ENCODE results near the gene TEKT3. TPM values are rescaled to one million over a fixed set of nuclear protein-coding genes. Genes with fewer than 3 reads are reported as not detected.
A peak's percentile ranks its signal among the peaks of the same experiment; 100 is the strongest.

TEKT3 gene
- total and polyA plus RNA-seq, 4 donors: 1.9 to 3.0 (median 2.5) TPM; not detected in 1

DNA sequence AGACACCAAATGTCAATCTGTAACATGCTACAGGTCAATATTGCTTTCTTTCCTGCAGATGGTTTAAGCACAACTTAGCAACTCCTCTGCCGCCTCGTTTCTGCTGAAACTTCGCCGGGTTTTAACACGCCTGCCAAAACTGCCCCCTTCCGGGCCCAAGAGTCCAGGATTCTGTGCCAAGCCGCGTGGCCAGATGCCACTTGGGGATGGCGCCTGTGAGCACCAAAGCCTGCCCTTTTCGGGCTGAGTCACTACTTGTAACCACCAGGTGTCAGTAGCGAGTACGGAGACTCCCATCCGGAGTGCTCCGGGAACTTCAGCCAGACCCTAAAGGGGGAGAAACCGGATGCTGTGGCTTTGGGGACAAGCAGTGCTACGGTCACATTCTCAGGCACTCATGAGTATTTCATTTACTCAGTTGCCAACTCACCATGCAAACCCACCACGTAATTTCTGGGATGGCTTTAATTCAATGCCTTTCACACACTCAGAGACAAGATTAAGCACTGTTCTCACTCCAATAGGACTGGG lies 84.1 kb downstream of the TEKT3 start:
- Histone ChIP-seq H3K27me3 (ENCODE audit: control insufficient read depth in 1 of 2, insufficient read depth in 2 of 2, low read length in 1 of 2) (no peaks in the 10 kb centered on the region), H3K4me1 (ENCODE audit: control insufficient read depth in 1 of 2, insufficient read depth in 2 of 2, low read length in 2 of 2) (peaks cover 0 to under 1% of the 10 kb centered on the region in 2 donors), H3K27ac (ENCODE audit: low read depth in 1 of 2, low read length in 2 of 2) (peak overlapping the region in 1 of 2 donors; percentile 39), H3K36me3 (ENCODE audit: control insufficient read depth in 1 of 2, insufficient read depth in 2 of 2, low read length in 1 of 2) (peaks cover 2 to 5% of the 10 kb centered on the region in 2 donors), H3K4me3 (ENCODE audit: low read length in 2 of 2) (no peak overlapping the region), H3K9me3 (ENCODE audit: control insufficient read depth, low read length) (no peaks in the 10 kb centered on the region)
- peak; percentile 91 to 94 for DNase-seq
- peak; percentile 73 for ATAC-seq (ENCODE audit: low FRiP score)
- WGBS, 2 donors: 0% methylated on average over 17 of the region's 17 CpGs
- intact Hi-C loops (cut with DNase I): no loop called here

DNA sequence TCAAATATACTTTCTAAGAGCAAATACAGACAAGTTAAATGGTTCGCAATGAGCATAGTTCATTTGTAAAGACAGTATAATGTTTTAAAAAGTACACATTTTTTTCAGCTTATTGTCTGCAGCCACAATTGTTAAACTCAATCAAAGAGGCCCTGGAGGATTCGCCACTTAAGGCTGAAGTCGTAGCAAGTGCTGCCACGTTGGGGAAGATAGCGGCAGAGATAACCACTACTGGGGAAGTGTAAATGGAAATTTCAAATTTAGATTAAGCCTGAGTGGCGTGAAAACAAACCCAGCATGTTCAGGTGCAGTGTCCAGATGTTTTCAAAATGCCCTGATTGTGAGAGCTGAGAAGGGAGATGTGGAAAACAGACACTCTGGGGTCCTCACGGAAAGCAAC lies 84.7 kb downstream of the TEKT3 start:
- peak overlapping the region in 1 of 2 donors; percentile 20 for H3K27ac ChIP-seq (ENCODE audit: low read depth in 1 of 2, low read length in 2 of 2)
- WGBS, 2 donors: 45 to 51% methylated on average over 7 of the region's 7 CpGs
- intact Hi-C loops (cut with DNase I): no loop called here
- H3K9me3 ChIP-seq (ENCODE audit: control insufficient read depth, low read length): no peaks in the 10 kb centered on the region
- no peak for DNase-seq
- H3K4me3 ChIP-seq (ENCODE audit: low read length in 2 of 2): no peak overlapping the region
- no peaks in the 10 kb centered on the region for H3K27me3 ChIP-seq (ENCODE audit: control insufficient read depth in 1 of 2, insufficient read depth in 2 of 2, low read length in 1 of 2)
- H3K4me1 ChIP-seq (ENCODE audit: control insufficient read depth in 1 of 2, insufficient read depth in 2 of 2, low read length in 2 of 2): peaks cover 0 to 2% of the 10 kb centered on the region in 2 donors
- H3K36me3 ChIP-seq (ENCODE audit: control insufficient read depth in 1 of 2, insufficient read depth in 2 of 2, low read length in 1 of 2): peaks cover 2 to 6% of the 10 kb centered on the region in 2 donors
- no peak for ATAC-seq (ENCODE audit: low FRiP score)

DNA sequence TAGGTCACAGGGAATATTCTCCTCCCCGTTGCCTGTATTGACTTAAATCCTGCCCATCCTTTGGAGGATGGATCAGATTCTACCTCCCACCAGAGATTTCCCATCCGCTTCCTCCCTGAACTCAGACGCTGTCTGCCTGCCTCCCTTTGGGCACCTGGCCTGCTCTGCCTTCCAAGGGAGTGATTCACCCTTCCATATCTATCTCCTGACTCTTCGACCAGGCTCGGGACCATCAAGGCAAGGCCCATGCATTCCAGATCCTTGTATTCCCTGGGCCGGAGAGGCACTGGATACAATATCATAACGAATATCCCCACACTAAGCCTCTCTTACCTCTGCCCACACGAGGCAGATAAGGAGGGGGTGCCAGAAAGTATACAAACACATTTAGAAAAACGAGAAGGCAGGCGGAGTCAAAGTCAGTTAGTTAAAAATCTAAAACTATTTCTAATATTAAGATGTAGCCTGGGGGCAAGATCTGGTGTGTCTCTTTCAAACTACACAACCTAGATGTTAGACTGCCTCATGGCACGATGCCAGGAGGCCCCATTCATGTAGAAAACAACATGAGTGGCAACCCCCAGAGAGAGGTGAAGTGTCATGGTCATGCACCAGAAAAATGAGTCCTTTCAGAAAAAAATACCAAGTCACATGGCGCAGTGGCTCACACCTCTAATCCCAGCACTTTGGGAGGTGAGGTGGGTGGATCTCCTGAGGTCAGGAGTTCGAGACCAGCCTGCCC lies 85.5 kb downstream of the TEKT3 start:
- no peaks in the 10 kb centered on the region for H3K9me3 ChIP-seq (ENCODE audit: control insufficient read depth, low read length)
- H3K4me3 ChIP-seq (ENCODE audit: low read length in 2 of 2): no peak overlapping the region
- no peak for DNase-seq
- no peak for ATAC-seq (ENCODE audit: low FRiP score)
- H3K4me1 ChIP-seq (ENCODE audit: control insufficient read depth in 1 of 2, insufficient read depth in 2 of 2, low read length in 2 of 2): peaks cover 0 to 2% of the 10 kb centered on the region in 2 donors
- peaks cover 2 to 10% of the 10 kb centered on the region in 2 donors for H3K36me3 ChIP-seq (ENCODE audit: control insufficient read depth in 1 of 2, insufficient read depth in 2 of 2, low read length in 1 of 2)
- intact Hi-C loops (cut with DNase I): no loop called here
- 49 to 51% methylated on average over 13 of the region's 13 CpGs for WGBS, 2 donors
- no peaks in the 10 kb centered on the region for H3K27me3 ChIP-seq (ENCODE audit: control insufficient read depth in 1 of 2, insufficient read depth in 2 of 2, low read length in 1 of 2)
- H3K27ac ChIP-seq (ENCODE audit: low read depth in 1 of 2, low read length in 2 of 2): no peak overlapping the region

Other genes starting within 250 kb of the TEKT3 start
- gene PMP22, start 76.3 kb downstream of the TEKT3 start, total RNA-seq: 100 to 1,000 TPM; 113 to 226 TPM
- 100 to 1,000 TPM in 1 of 2 donors, 10 to 100 TPM in 1; 87.8 to 154 TPM for gene PMP22, start 76.3 kb downstream of the TEKT3 start, polyA plus RNA-seq
- 10 to 100 TPM; 16.3 to 19.5 TPM for gene CDRT4, start 126.0 kb upstream of the TEKT3 start, total RNA-seq
- 10 to 100 TPM in 1 of 2 donors, 1 to 10 TPM in 1; 2.3 to 16.3 TPM for gene CDRT4, start 126.0 kb upstream of the TEKT3 start, polyA plus RNA-seq
- 10 to 100 TPM; 32.0 to 39.4 TPM for gene TVP23C, start 221.9 kb upstream of the TEKT3 start, total RNA-seq
- gene TVP23C, start 221.9 kb upstream of the TEKT3 start, polyA plus RNA-seq: 1 to 10 TPM; 2.4 to 9.7 TPM